ENCODE results near the gene MARK3.

MARK3 gene

DNA sequence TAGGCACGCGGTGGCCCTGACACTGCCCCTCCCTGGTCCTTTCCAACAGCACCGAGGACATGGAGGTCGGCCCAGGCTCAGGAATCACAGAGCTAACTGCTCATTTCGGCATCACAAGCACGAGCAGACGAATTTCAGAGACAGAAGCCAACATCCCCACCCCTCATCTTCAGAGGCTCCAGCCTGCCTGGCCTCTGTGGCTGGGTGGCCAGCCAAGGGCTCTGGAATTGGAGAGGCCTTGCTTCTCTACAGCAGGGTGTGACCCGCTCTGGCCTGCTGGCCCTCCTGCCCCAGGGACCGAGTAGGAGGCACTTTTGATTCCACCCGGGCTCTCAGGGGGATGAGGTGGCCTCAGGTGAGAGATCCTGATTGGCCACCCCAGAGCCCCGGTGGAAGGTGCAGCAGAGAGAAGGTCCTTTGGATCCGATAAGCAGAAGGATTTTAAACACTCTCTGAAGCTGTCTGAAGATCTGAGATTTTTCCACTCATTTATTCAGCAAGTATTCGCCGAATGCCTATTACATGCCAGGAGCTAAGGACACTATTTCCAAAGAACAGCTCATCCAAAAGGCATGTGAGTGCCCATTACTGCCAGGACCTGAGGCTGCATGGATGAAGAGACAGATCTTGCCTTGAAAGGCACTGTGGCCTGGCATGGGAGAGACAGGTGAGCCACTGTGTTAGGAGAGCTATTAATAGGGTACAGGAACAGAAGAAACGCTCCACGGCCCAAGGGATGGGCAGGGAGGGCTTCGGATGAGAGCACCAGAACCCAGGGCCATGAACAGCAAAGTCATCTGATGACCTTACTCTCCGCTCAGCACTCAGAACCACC is 167.0 kb downstream of the MARK3 start:
- DNase-seq: peak; percentile 41

DNA sequence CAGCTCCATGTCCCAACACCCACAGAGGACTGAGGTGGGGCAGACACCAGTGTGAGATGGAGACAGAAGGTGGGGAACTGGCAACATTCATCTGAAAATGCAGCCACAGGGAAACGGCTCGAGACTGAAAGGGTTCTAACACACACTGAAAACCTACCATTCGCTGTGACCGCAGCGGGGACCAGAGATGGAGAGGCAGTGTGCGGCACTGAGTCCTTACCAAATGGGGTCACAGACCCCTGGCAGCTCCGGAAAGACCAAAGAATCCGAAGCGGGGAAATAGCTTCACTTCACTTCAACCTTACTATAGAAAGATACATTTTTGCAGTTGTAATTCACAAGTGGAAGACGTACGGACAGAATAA is 167.6 kb downstream of the MARK3 start:
- no peak for DNase-seq

Data from fibroblast of skin of scalp (primary cell).